Lung (tissue), 12 donors: Measurements from ENCODE around the gene PRR5L. TPM values are rescaled to one million over a fixed set of nuclear protein-coding genes. Genes with fewer than 3 reads are reported as not detected.

ENCODE experiments used
- ATAC-seq: fragments of 200-7000 bp; cut with Tn5 transposase; one replicate; pipeline ENCODE4 v1.9.1; 2020; ENCODE audit warnings: moderate number of reproducible peaks; ENCODE audit not compliant: insufficient read depth, low FRiP score
- DNase-seq, 3 donors: peaks; one replicate each; pipeline ENCODE4 v3.0.0-alpha.2; 2013 to 2017
- H3K27ac ChIP-seq, 2 donors: one replicate each; pipeline ENCODE4 v1.5.1; 2013; ENCODE audit warnings: mild to moderate bottlenecking in 2 of 2, moderate library complexity in 2 of 2, control low read depth in 1 of 2, inconsistent platforms in 1 of 2, low read depth in 1 of 2, low read length in 1 of 2
- H3K27me3 ChIP-seq, 3 donors: one replicate each; pipeline ENCODE4 v1.5.1; 2013; ENCODE audit warnings: low read length in 2 of 3; ENCODE audit not compliant: control insufficient read depth in 3 of 3, insufficient read depth in 3 of 3
- H3K36me3 ChIP-seq, 4 donors: one replicate each; pipeline ENCODE4 v1.5.1; 2013; ENCODE audit warnings: low read length in 4 of 4, mild to moderate bottlenecking in 1 of 4, moderate library complexity in 1 of 4; ENCODE audit not compliant: control insufficient read depth in 4 of 4, insufficient read depth in 4 of 4
- H3K4me1 ChIP-seq, 5 donors: one replicate each; pipeline ENCODE4 v1.5.1; 2013; ENCODE audit warnings: low read length in 5 of 5, mild to moderate bottlenecking in 2 of 5, moderate library complexity in 1 of 5; ENCODE audit not compliant: control insufficient read depth in 5 of 5, insufficient read depth in 5 of 5
- H3K4me3 ChIP-seq: one replicate; pipeline ENCODE4 v1.5.1; 2013; ENCODE audit warnings: mild to moderate bottlenecking, control low read depth, moderate library complexity
- H3K9ac ChIP-seq, 2 donors: one replicate each; pipeline ENCODE4 v1.5.1; 2013; ENCODE audit warnings: low read length in 2 of 2, control low read depth in 1 of 2; ENCODE audit not compliant: insufficient read depth in 1 of 2
- H3K9me3 ChIP-seq, 4 donors: one replicate each; pipeline ENCODE4 v1.5.1; 2013; ENCODE audit warnings: low read length in 3 of 4, mild to moderate bottlenecking in 1 of 4, moderate library complexity in 1 of 4; ENCODE audit not compliant: control insufficient read depth in 4 of 4, insufficient read depth in 3 of 4
- CTCF ChIP-seq: IDR thresholded peaks from 2 replicates; pipeline ENCODE4 v1.5.1; 2012; ENCODE audit warnings: mild to moderate bottlenecking; ENCODE audit errors: control extremely low read depth, extremely low read depth
- WGBS, 2 donors: extraction: QIAGEN DNeasy Blood & Tissue Kit; methylation state at CpG; one replicate each; pipeline ENCODE4 v1.1.7; 2013; 5-methylcytosine and 5-hydroxymethylcytosine counted together
- polyA plus RNA-seq, 2 donors: library from polyadenylated mRNA; stranded (reverse); fragments of 200-250 nt; gene quantifications; one replicate each; pipeline ENCODE4 v1.2.1, GENCODE V29; 2013
- total RNA-seq, 2 donors: library from RNA; depleted of rRNA in 1 of 2; stranded (reverse); fragments of >200 nt in 1 of 2; gene quantifications; one replicate each; pipeline ENCODE4 v1.2.1, GENCODE V29; 2014 to 2021
- donor health status: control.
- donor health status: control.
- donor health status: Bipolar disorder and iron deficiency.
- donor health status: healthy.
- donor health status: DM: yes; HTN: yes; CAD: no.

Gene PRR5L
- total and polyA plus RNA-seq, 4 donors: 6.3 to 27.5 (median 9.0) TPM

DNA sequence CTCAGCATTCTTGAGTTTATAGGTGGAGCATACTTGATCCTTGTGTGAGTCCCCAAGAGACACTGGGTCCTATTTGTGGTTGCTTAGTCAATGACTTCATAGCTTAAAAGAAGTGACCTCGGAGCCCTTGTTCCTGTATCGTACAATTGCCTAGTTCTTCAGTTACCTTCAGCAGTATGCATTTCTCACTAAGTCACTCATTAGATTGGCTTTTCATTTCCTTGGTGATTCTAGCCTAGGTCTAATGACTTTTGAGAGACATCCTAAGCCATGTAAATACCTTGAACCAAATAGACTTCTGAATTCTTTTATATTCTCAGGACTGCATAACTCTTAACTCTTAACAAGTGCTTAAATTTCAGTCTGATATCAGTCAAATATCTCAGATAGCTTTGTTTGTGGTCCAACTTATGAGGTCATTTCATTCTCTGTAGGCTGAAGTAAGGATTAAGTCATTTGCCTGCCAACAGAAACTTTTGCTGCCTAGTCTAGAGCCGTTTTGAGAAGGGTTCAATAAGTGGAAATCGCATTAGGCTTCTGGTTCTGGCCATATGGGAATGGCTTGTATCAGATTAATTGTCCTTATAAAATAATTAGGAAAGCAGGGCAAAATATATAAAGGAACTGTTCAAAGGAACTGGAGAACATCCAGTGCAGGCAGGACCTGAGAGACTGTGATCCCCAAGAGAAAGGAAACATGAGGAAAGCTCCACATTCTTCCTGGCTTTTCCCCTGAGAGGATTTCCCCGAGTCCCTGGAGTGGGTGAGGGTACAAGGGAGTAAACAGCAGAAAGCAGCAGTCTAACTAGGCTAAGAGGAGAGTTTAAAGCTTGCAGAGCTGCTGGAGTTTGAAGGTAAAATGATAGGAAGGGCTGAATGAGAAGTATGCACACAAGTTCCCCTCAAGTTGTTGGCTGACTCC, 174.1 kb downstream of the PRR5L start:
- no peak overlapping the region for H3K9ac ChIP-seq
- TF ChIP-seq CTCF: no peak
- peak in 2 of 3 donors; percentile 44 to 71 for DNase-seq
- no peak overlapping the region for H3K4me3 ChIP-seq
- no peak overlapping the region for H3K27ac ChIP-seq
- peaks cover 0 to 11% (median 0%) of the 10 kb centered on the region in 5 donors for H3K4me1 ChIP-seq
- no peak for ATAC-seq
- no peaks in the 10 kb centered on the region for H3K9me3 ChIP-seq
- WGBS, 2 donors: 49 to 66% methylated on average over 5 of the region's 5 CpGs
- no peaks in the 10 kb centered on the region for H3K27me3 ChIP-seq
- peaks cover 0 to 3% (median 0%) of the 10 kb centered on the region in 4 donors for H3K36me3 ChIP-seq

DNA sequence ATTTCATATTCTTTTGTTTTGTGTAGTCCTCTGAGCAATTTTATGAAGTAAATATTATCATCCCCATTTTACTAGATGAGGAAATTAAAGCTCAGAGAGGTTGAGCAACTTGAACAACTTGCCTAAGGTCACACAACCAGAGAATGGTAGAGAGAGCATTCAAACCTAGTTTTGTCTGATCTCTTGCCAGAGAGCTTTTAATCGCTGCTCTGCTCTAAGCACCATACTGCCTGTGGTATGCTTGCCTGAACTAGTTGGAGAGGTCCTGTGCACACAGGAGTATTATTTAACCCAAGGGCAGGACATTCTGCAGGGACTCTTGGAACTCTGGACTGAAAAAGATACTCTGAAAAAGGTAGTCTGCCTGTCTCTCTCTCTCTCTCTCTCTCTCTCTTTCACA, 175.5 kb downstream of the PRR5L start:
- Histone ChIP-seq H3K27ac (no peak overlapping the region), H3K9ac (no peak overlapping the region), H3K27me3 (no peaks in the 10 kb centered on the region), H3K9me3 (no peaks in the 10 kb centered on the region), H3K4me1 (peaks cover 0 to 11% (median 0%) of the 10 kb centered on the region in 5 donors), H3K36me3 (no peaks in the 10 kb centered on the region), H3K4me3 (no peak overlapping the region)
- no peak for DNase-seq
- no peak for ATAC-seq
- TF ChIP-seq CTCF: no peak
- WGBS, 2 donors: 67 to 87% methylated on average over 1 of the region's 1 CpG

DNA sequence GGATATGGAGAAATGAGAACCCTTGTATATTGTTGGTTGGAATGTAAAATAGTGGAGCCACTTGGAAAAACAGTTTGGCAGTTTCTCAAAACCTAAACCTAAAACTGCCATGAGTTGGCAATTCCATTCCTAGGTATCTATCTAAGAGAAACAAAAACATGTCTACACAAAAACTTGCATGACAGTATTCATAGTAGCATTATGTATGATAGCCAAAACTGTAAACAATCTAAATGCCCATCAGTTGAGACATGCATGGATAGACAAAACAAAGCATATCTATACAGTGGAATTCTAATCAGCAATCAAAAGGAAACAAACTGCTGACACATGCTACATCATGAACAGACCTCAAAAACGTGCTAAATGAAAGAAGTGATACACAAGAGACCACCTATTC, 179.1 kb downstream of the PRR5L start:
- DNase-seq: no peak
- no peak for ATAC-seq
- Histone ChIP-seq H3K36me3 (no peaks in the 10 kb centered on the region), H3K27me3 (no peaks in the 10 kb centered on the region), H3K4me3 (no peak overlapping the region), H3K4me1 (peaks cover 0 to 13% (median 0%) of the 10 kb centered on the region in 5 donors), H3K9me3 (no peaks in the 10 kb centered on the region), H3K9ac (no peak overlapping the region), H3K27ac (no peak overlapping the region)
- TF ChIP-seq CTCF: no peak
- 49 to 52% methylated on average over 1 of the region's 1 CpG for WGBS, 2 donors
